ENCODE measurements around the gene PXDN. TPM values are rescaled to one million over a fixed set of nuclear protein-coding genes. Genes with fewer than 3 reads are reported as not detected.

The PXDN gene
- total and polyA plus RNA-seq, 2 donors (not counting 1 experiment from before 2014, with no cell fraction given): 0.21 to 1.4 TPM

- Histone ChIP-seq H3K79me2 (ENCODE audit: control insufficient read depth, insufficient read depth, low read length) (no peaks in the 10 kb centered on the region), H2AFZ (ENCODE audit: insufficient read depth, low read depth, low read length, poor library complexity, severe bottlenecking) (no peak overlapping the region), H3K27me3 (replicated peaks in 1 of 4; ENCODE audit: control extremely low read depth in 1 of 4, control insufficient read depth in 3 of 4, insufficient read depth in 4 of 4, low read length in 3 of 4) (peaks cover 0 to 6% (median under 1%) of the 10 kb centered on the region in 4 experiments), H3K36me3 (replicated peaks in 1 of 2; ENCODE audit: control extremely low read depth in 1 of 2, control insufficient read depth in 1 of 2, extremely low read depth in 1 of 2, insufficient read depth in 2 of 2, low read length in 1 of 2) (no peaks in the 10 kb centered on the region), H3K4me2 (replicated peaks; ENCODE audit: low read depth, low read length, poor library complexity, severe bottlenecking) (no peak overlapping the region), H3K4me3 (ENCODE audit: control extremely low read depth in 1 of 5, extremely low read depth in 1 of 5, insufficient read depth in 1 of 5, low read depth in 2 of 5, low read length in 4 of 5) (no peak overlapping the region), H3K4me1 (ENCODE audit: control insufficient read depth in 2 of 2, insufficient read depth in 2 of 2, low read length in 2 of 2) (no peaks in the 10 kb centered on the region), H4K20me1 (ENCODE audit: control insufficient read depth, insufficient read depth, low read length, poor library complexity, severe bottlenecking) (no peaks in the 10 kb centered on the region), H3K27ac (ENCODE audit: low read length in 2 of 2) (no peak overlapping the region), H3K9me3 (ENCODE audit: control extremely low read depth in 1 of 3, control insufficient read depth in 2 of 3, insufficient read depth in 1 of 3, low read length in 2 of 3) (peaks cover 0 to 36% (median 4%) of the 10 kb centered on the region in 3 donors), H3K9ac (ENCODE audit: low read length) (no peak overlapping the region)
- H3K27me3 Mint-ChIP-seq: peaks cover 8% of the 10 kb centered on the region
- DNase-seq (no peak), ATAC-seq (ENCODE audit: low read depth) (no peak)
- ChIA-PET CTCF (no interaction called here), POLR2A (no interaction called here)
- no peaks in the 10 kb centered on the region for H3K9me3 Mint-ChIP-seq (ENCODE audit: insufficient read depth)
- H3K4me3 Mint-ChIP-seq: no peak overlapping the region
- TF ChIP-seq, protein P1, sequence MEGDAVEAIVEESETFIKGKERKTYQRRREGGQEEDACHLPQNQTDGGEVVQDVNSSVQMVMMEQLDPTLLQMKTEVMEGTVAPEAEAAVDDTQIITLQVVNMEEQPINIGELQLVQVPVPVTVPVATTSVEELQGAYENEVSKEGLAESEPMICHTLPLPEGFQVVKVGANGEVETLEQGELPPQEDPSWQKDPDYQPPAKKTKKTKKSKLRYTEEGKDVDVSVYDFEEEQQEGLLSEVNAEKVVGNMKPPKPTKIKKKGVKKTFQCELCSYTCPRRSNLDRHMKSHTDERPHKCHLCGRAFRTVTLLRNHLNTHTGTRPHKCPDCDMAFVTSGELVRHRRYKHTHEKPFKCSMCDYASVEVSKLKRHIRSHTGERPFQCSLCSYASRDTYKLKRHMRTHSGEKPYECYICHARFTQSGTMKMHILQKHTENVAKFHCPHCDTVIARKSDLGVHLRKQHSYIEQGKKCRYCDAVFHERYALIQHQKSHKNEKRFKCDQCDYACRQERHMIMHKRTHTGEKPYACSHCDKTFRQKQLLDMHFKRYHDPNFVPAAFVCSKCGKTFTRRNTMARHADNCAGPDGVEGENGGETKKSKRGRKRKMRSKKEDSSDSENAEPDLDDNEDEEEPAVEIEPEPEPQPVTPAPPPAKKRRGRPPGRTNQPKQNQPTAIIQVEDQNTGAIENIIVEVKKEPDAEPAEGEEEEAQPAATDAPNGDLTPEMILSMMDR (IDR thresholded peaks at IDR 0.05): no peak
- no peak for TF ChIP-seq EZH2 (IDR thresholded peaks at IDR 0.05; ENCODE audit: borderline replicate concordance, insufficient read depth, low read depth, low read length, poor library complexity, severe bottlenecking)
- H3K4me1 Mint-ChIP-seq: no peaks in the 10 kb centered on the region
- no peak overlapping the region for H3K27ac Mint-ChIP-seq
- intact Hi-C loops (cut with micrococcal nuclease): no loop called here
- WGBS (ENCODE audit: insufficient coverage): 91% methylated on average over 6 of the region's 10 CpGs
Measured at GRCh38 chr2:1756456-1756855, 12.1 kb upstream of the PXDN start.

GRCh38 chr2:1755436-1756191, 11.3 kb upstream of the PXDN start:
- intact Hi-C loops (cut with micrococcal nuclease): no loop called here
- H3K4me3 Mint-ChIP-seq: no peak overlapping the region
- H2AFZ ChIP-seq (ENCODE audit: insufficient read depth, low read depth, low read length, poor library complexity, severe bottlenecking): no peak overlapping the region
- H3K9ac ChIP-seq (ENCODE audit: low read length): no peak overlapping the region
- H3K27me3 ChIP-seq (replicated peaks in 1 of 4; ENCODE audit: control extremely low read depth in 1 of 4, control insufficient read depth in 3 of 4, insufficient read depth in 4 of 4, low read length in 3 of 4): peaks cover 0 to 12% (median 2%) of the 10 kb centered on the region in 4 experiments
- no peak overlapping the region for H3K4me2 ChIP-seq (replicated peaks; ENCODE audit: low read depth, low read length, poor library complexity, severe bottlenecking)
- peaks cover 4% of the 10 kb centered on the region for H3K4me1 Mint-ChIP-seq
- POLR2A ChIA-PET: no interaction called here
- no peaks in the 10 kb centered on the region for H3K9me3 Mint-ChIP-seq (ENCODE audit: insufficient read depth)
- H3K27ac ChIP-seq (ENCODE audit: low read length in 2 of 2): no peak overlapping the region
- CTCF ChIA-PET: no interaction called here
- H3K79me2 ChIP-seq (ENCODE audit: control insufficient read depth, insufficient read depth, low read length): no peaks in the 10 kb centered on the region
- H3K4me1 ChIP-seq (ENCODE audit: control insufficient read depth in 2 of 2, insufficient read depth in 2 of 2, low read length in 2 of 2): no peaks in the 10 kb centered on the region
- ATAC-seq (ENCODE audit: low read depth) (no peak), DNase-seq (no peak)
- H3K27me3 Mint-ChIP-seq: peaks cover 11% of the 10 kb centered on the region
- WGBS (ENCODE audit: insufficient coverage): 92% methylated on average over 17 of the region's 18 CpGs
- TF ChIP-seq EZH2 (IDR thresholded peaks at IDR 0.05; ENCODE audit: borderline replicate concordance, insufficient read depth, low read depth, low read length, poor library complexity, severe bottlenecking): no peak
- TF ChIP-seq, protein P1 (IDR thresholded peaks at IDR 0.05): no peak
- no peak overlapping the region for H3K27ac Mint-ChIP-seq
- H3K36me3 ChIP-seq (replicated peaks in 1 of 2; ENCODE audit: control extremely low read depth in 1 of 2, control insufficient read depth in 1 of 2, extremely low read depth in 1 of 2, insufficient read depth in 2 of 2, low read length in 1 of 2): no peaks in the 10 kb centered on the region
- peaks cover 0 to 41% (median 4%) of the 10 kb centered on the region in 3 donors for H3K9me3 ChIP-seq (ENCODE audit: control extremely low read depth in 1 of 3, control insufficient read depth in 2 of 3, insufficient read depth in 1 of 3, low read length in 2 of 3)
- H3K4me3 ChIP-seq (ENCODE audit: control extremely low read depth in 1 of 5, extremely low read depth in 1 of 5, insufficient read depth in 1 of 5, low read depth in 2 of 5, low read length in 4 of 5): no peak overlapping the region
- H4K20me1 ChIP-seq (ENCODE audit: control insufficient read depth, insufficient read depth, low read length, poor library complexity, severe bottlenecking): no peaks in the 10 kb centered on the region
